IMR-90 (cell line): ENCODE data around the gene SLIT3. TPM values are rescaled to one million over a fixed set of nuclear protein-coding genes. Genes with fewer than 3 reads are reported as not detected.

Experiments
- ATAC-seq: fragments of 200-7000 bp; cut with Tn5 transposase; 2 replicates; pipeline ENCODE4 v1.9.1; 2020; ENCODE audit warnings: low read depth, mild to moderate bottlenecking, moderate library complexity
- BruUV-seq: library from RNA; stranded (reverse); fragments of 400-500 nt; replicated peaks from 2 replicates; lab custom pipeline; 2021; lab: Mats Ljungman, UMichigan
- CTCF ChIA-PET: fragments of 300-600 bp; formaldehyde crosslinking; extraction: SDS; loops from one replicate; lab custom pipeline; 2021; ENCODE audit warnings: antibody characterized with exemption; lab: Yijun Ruan, JAX
- POLR2A ChIA-PET: fragments of 300-600 bp; sonication (Branson Sonifier 250); formaldehyde crosslinking; loops from one replicate; lab custom pipeline; 2022; ENCODE audit warnings: antibody characterized with exemption; ENCODE audit not compliant: unreplicated experiment; lab: Charles Lee
- DNase-seq: peaks from one replicate; pipeline ENCODE4 v3.0.0; 2013
- H2AFZ ChIP-seq: replicated peaks from 2 replicates; pipeline ENCODE3; 2013; ENCODE audit warnings: low read length, mild to moderate bottlenecking; ENCODE audit not compliant: poor library complexity
- H2AK5ac ChIP-seq: 2 replicates; pipeline ENCODE4 v1.6.1; 2013; ENCODE audit warnings: low read depth, low read length, inconsistent platforms
- H2AK9ac ChIP-seq: replicated peaks from 2 replicates; pipeline ENCODE3; 2013; ENCODE audit warnings: mild to moderate bottlenecking, low read depth, low read length, moderate library complexity; ENCODE audit not compliant: poor library complexity
- H2BK120ac ChIP-seq: 2 replicates; pipeline ENCODE4 v1.6.1; 2013; ENCODE audit warnings: low read depth, low read length, inconsistent platforms
- H2BK15ac ChIP-seq: 3 replicates; pipeline ENCODE4 v1.6.1; 2013; ENCODE audit warnings: low read depth, low read length, inconsistent platforms
- H2BK20ac ChIP-seq: 2 replicates; pipeline ENCODE4 v1.6.1; 2013; ENCODE audit warnings: low read depth, mild to moderate bottlenecking, inconsistent platforms, low read length, moderate library complexity
- H2BK5ac ChIP-seq: 2 replicates; pipeline ENCODE4 v1.6.1; 2013; ENCODE audit warnings: mild to moderate bottlenecking, low read depth, low read length, inconsistent platforms; ENCODE audit not compliant: poor library complexity, severe bottlenecking
- H3K14ac ChIP-seq: replicated peaks from 2 replicates; pipeline ENCODE4 v1.6.1; 2013; ENCODE audit warnings: low read depth, low read length, inconsistent platforms
- H3K18ac ChIP-seq: 2 replicates; pipeline ENCODE4 v1.6.1; 2013; ENCODE audit warnings: low read depth, low read length, control low read depth
- H3K23ac ChIP-seq: 2 replicates; pipeline ENCODE4 v1.6.1; 2013; ENCODE audit warnings: low read depth, low read length, inconsistent platforms
- H3K27ac ChIP-seq: 2 replicates; pipeline ENCODE4 v1.5.1; 2013; ENCODE audit warnings: mild to moderate bottlenecking, control low read depth, low read length; ENCODE audit not compliant: insufficient read depth
- H3K27me3 ChIP-seq: 2 replicates; pipeline ENCODE4 v1.6.1; 2013; ENCODE audit warnings: low read length; ENCODE audit not compliant: control insufficient read depth, insufficient read depth
- H3K36me3 ChIP-seq: 2 replicates; pipeline ENCODE4 v1.6.1; 2013; ENCODE audit warnings: low read length, mixed read lengths; ENCODE audit not compliant: control insufficient read depth, insufficient read depth
- H3K4ac ChIP-seq: 2 replicates; pipeline ENCODE4 v1.6.1; 2013; ENCODE audit warnings: low read depth, low read length, inconsistent platforms
- H3K4me1 ChIP-seq: 2 replicates; pipeline ENCODE4 v1.6.1; 2013; ENCODE audit warnings: low read length, mixed read lengths; ENCODE audit not compliant: control insufficient read depth, insufficient read depth
- H3K4me2 ChIP-seq: 2 replicates; pipeline ENCODE4 v1.6.1; 2013; ENCODE audit warnings: low read depth, mild to moderate bottlenecking, control low read depth, low read length, moderate library complexity
- H3K4me3 ChIP-seq: 2 replicates; pipeline ENCODE4 v1.5.1; 2013; ENCODE audit warnings: low read depth, mild to moderate bottlenecking, control low read depth, low read length, moderate library complexity; ENCODE audit not compliant: insufficient read depth
- H3K56ac ChIP-seq: 2 replicates; pipeline ENCODE4 v1.6.1; 2013; ENCODE audit warnings: low read length, inconsistent platforms; ENCODE audit not compliant: insufficient read depth; ENCODE audit errors: extremely low read depth
- H3K79me1 ChIP-seq, 2 experiments: 2 replicates each; pipeline ENCODE4 v1.6.1; 2013; ENCODE audit warnings: low read length in 2 of 2, inconsistent platforms in 1 of 2, low read depth in 1 of 2
- H3K9ac ChIP-seq: 2 replicates; pipeline ENCODE4 v1.6.1; 2013; ENCODE audit warnings: low read depth, low read length, control low read depth
- H3K9me1 ChIP-seq: 2 replicates; pipeline ENCODE4 v1.6.1; 2013; ENCODE audit warnings: low read length, inconsistent platforms; ENCODE audit not compliant: insufficient read depth
- H3K9me3 ChIP-seq: 2 replicates; pipeline ENCODE4 v1.6.1; 2013; ENCODE audit warnings: low read length; ENCODE audit not compliant: control insufficient read depth, insufficient read depth
- H4K20me1 ChIP-seq: 2 replicates; pipeline ENCODE4 v1.6.1; 2013; ENCODE audit warnings: low read length, inconsistent platforms; ENCODE audit not compliant: insufficient read depth
- H4K5ac ChIP-seq: 2 replicates; pipeline ENCODE4 v1.6.1; 2013; ENCODE audit warnings: mild to moderate bottlenecking, low read depth, low read length, control low read depth
- H4K8ac ChIP-seq, 2 experiments: 2 replicates each; pipeline ENCODE4 v1.6.1; 2013; ENCODE audit warnings: low read depth in 2 of 2, low read length in 2 of 2, control low read depth in 1 of 2, inconsistent platforms in 1 of 2
- H4K91ac ChIP-seq: 2 replicates; pipeline ENCODE4 v1.6.1; 2013; ENCODE audit warnings: low read depth, low read length, inconsistent platforms; ENCODE audit not compliant: insufficient read depth
- BHLHE40 ChIP-seq: fragments of 150-350 bp; IDR thresholded peaks from 2 replicates; pipeline ENCODE4 v1.6.1; 2016; ENCODE audit warnings: mild to moderate bottlenecking, low read depth, low read length
- CEBPB ChIP-seq: IDR thresholded peaks from 2 replicates; pipeline ENCODE4 v1.6.1; 2012; ENCODE audit warnings: low read depth, low read length, improper control_type of control experiment
- CHD1 ChIP-seq: IDR thresholded peaks from 2 replicates; pipeline ENCODE4 v1.6.1; 2012; ENCODE audit warnings: low read depth, low read length, improper control_type of control experiment
- ELK1 ChIP-seq: fragments of 150-350 bp; IDR thresholded peaks from 2 replicates; pipeline ENCODE4 v1.6.1; 2016; ENCODE audit warnings: low read depth, mild to moderate bottlenecking, low read length, moderate library complexity, borderline replicate concordance
- FOS ChIP-seq: fragments of 150-350 bp; IDR thresholded peaks from 2 replicates; pipeline ENCODE4 v1.6.1; 2016; ENCODE audit warnings: low read depth, low read length
- MXI1 ChIP-seq: IDR thresholded peaks from 2 replicates; pipeline ENCODE4 v1.6.1; 2012; ENCODE audit warnings: low read depth, mild to moderate bottlenecking, low read length, moderate library complexity, borderline replicate concordance
- POLR2A ChIP-seq: IDR thresholded peaks from 2 replicates; pipeline ENCODE4 v1.6.1; 2012; ENCODE audit warnings: mild to moderate bottlenecking, low read depth, low read length
- RAD21 ChIP-seq: IDR thresholded peaks from 2 replicates; pipeline ENCODE4 v1.6.1; 2012; ENCODE audit warnings: low read length, improper control_type of control experiment
- RCOR1 ChIP-seq: IDR thresholded peaks from 2 replicates; pipeline ENCODE4 v1.6.1; 2012; ENCODE audit warnings: mild to moderate bottlenecking, low read length, improper control_type of control experiment; ENCODE audit not compliant: insufficient replicate concordance
- RFX5 ChIP-seq: IDR thresholded peaks from 2 replicates; pipeline ENCODE4 v1.8.0; 2012; ENCODE audit warnings: low read depth, mild to moderate bottlenecking, low read length, moderate library complexity
- SMC3 ChIP-seq: fragments of 150-350 bp; IDR thresholded peaks from 2 replicates; pipeline ENCODE4 v1.6.1; 2016; ENCODE audit warnings: low read depth, mild to moderate bottlenecking, antibody characterized with exemption, low read length, moderate library complexity
- WGBS, 2 experiments: methylation state at CpG; one replicate each; pipeline versions ENCODE4 v1.1.5 to v1.1.7; 2013; ENCODE audit warnings: missing lambda C conversion rate in 2 of 2; ENCODE audit not compliant: insufficient read length in 1 of 2; ENCODE audit errors: extremely low coverage in 2 of 2; 5-methylcytosine and 5-hydroxymethylcytosine counted together
- dilution Hi-C: fragments of 300-500 bp; cut with HindIII; formaldehyde crosslinking; loops from one replicate; pipeline ENCODE4 v1.14.3; 2018; ENCODE audit warnings: low sequenced_read_pairs; ENCODE audit not compliant: unreplicated experiment
- in situ Hi-C: fragments of 300-500 bp; cut with MboI; formaldehyde crosslinking; loops from 3 replicates; pipeline ENCODE4 v1.14.3; 2019; ENCODE audit warnings: low sequenced_read_pairs, inconsistent platforms, mixed read lengths
- intact Hi-C: fragments of 100-400 bp; cut with micrococcal nuclease; formaldehyde crosslinking; loops from 2 replicates; pipeline ENCODE4 v1.10.0; 2022
- polyA plus RNA-seq, 3 experiments: library from polyadenylated mRNA; depleted of rRNA; stranded (reverse); fragments of >200 nt; gene quantifications; 2 replicates each; pipeline ENCODE4 v1.2.3, GENCODE V29; 2012; ENCODE audit warnings: low replicate concordance in 1 of 3
- total RNA-seq: library from RNA; depleted of rRNA; stranded (reverse); fragments of >200 nt; gene quantifications from 2 replicates; pipeline ENCODE4 v1.2.3, GENCODE V29; 2012
- TF ChIP-seq, protein P1 (sequence below): conservative IDR thresholded peaks from 2 replicates; pipeline ENCODE4 v1.5.1; 2012; ENCODE audit warnings: mild to moderate bottlenecking, low read depth, low read length, improper control_type of control experiment

SLIT3 gene
- total and polyA plus RNA-seq, 2 of the 4 experiments (the other 2 are of a cell fraction), result 0.18 to 0.50 TPM

GRCh38 chr5:168646335-168646734 is 654.6 kb downstream of the SLIT3 start:
- Histone ChIP-seq H3K9me1 (no peaks in the 10 kb centered on the region), H3K4me1 (no peaks in the 10 kb centered on the region), H3K27ac (no peak overlapping the region), H2AFZ (no peak overlapping the region), H3K27me3 (no peaks in the 10 kb centered on the region), H3K4me2 (no peak overlapping the region), H4K91ac (no peak overlapping the region), H3K4ac (no peak overlapping the region), H3K9me3 (no peaks in the 10 kb centered on the region), H4K5ac (no peak overlapping the region), H2BK5ac (no peak overlapping the region), H3K14ac (no peak overlapping the region), H3K56ac (no peak overlapping the region), H3K79me1 (no peaks in the 10 kb centered on the region), H2AK9ac (no peak overlapping the region), H3K4me3 (no peak overlapping the region), H2BK20ac (no peak overlapping the region), H3K18ac (no peak overlapping the region), H2BK120ac (no peak overlapping the region), H3K36me3 (no peaks in the 10 kb centered on the region), H2AK5ac (no peak overlapping the region), H3K23ac (no peak overlapping the region), H4K20me1 (no peaks in the 10 kb centered on the region), H2BK15ac (no peak overlapping the region), H4K8ac (no peak overlapping the region), H3K9ac (no peak overlapping the region)
- TF ChIP-seq RCOR1, result no peak
- TF ChIP-seq MXI1, result no peak
- TF ChIP-seq, protein P1, sequence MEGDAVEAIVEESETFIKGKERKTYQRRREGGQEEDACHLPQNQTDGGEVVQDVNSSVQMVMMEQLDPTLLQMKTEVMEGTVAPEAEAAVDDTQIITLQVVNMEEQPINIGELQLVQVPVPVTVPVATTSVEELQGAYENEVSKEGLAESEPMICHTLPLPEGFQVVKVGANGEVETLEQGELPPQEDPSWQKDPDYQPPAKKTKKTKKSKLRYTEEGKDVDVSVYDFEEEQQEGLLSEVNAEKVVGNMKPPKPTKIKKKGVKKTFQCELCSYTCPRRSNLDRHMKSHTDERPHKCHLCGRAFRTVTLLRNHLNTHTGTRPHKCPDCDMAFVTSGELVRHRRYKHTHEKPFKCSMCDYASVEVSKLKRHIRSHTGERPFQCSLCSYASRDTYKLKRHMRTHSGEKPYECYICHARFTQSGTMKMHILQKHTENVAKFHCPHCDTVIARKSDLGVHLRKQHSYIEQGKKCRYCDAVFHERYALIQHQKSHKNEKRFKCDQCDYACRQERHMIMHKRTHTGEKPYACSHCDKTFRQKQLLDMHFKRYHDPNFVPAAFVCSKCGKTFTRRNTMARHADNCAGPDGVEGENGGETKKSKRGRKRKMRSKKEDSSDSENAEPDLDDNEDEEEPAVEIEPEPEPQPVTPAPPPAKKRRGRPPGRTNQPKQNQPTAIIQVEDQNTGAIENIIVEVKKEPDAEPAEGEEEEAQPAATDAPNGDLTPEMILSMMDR, result no peak
- no peak for TF ChIP-seq SMC3
- TF ChIP-seq RAD21, result no peak
- no peak for TF ChIP-seq CHD1
- TF ChIP-seq ELK1, result no peak
- TF ChIP-seq FOS, result no peak
- TF ChIP-seq RFX5, result no peak
- TF ChIP-seq POLR2A, result no peak
- no peak for TF ChIP-seq BHLHE40
- no peak for TF ChIP-seq CEBPB
- WGBS, 2 experiments, result no CpG with 5 or more reads among the region's 5 CpGs
- ChIA-PET POLR2A (no interaction called here), CTCF (no interaction called here)
- in situ Hi-C loops (no loop called here), intact Hi-C loops (no loop called here), dilution Hi-C loops (no loop called here)
- no peak for ATAC-seq
- no peak for DNase-seq
- BruUV-seq, result no TSS peak
